Endothelial cell of umbilical vein (primary cell): ENCODE results near the gene FZR1. TPM values are rescaled to one million over a fixed set of nuclear protein-coding genes. Genes with fewer than 3 reads are reported as not detected.

Source experiments
- BruUV-seq: library from RNA; stranded (reverse); fragments of 400-500 nt; replicated peaks from 2 replicates; lab custom pipeline; 2021; lab: Mats Ljungman, UMichigan
- CTCF ChIA-PET: fragments of 300-600, 350-600 bp; sonication (Branson Sonifier 250); formaldehyde crosslinking; loops from one replicate; lab custom pipeline; 2021; ENCODE audit warnings: antibody characterized with exemption, inconsistent platforms; lab: Charles Lee
- POLR2A ChIA-PET: fragments of 300-600, 350-600 bp; sonication (Branson Sonifier 250); formaldehyde crosslinking; loops from one replicate; lab custom pipeline; 2021; ENCODE audit warnings: antibody characterized with exemption, inconsistent platforms; lab: Charles Lee
- DNase-seq: peaks from one replicate; pipeline ENCODE4 v3.0.0-alpha.2; 2011; ENCODE audit warnings: low read depth, low spot score
- FAIRE-seq: peaks from 2 replicates; lab custom pipeline; 2011; peaks lifted over from hg19 to GRCh38; lab: Jason Lieb, UNC
- H2AFZ ChIP-seq: 2 replicates; pipeline ENCODE4 v1.6.0; 2012; ENCODE audit warnings: low read depth, low read length, control low read depth, inconsistent platforms
- H3K27ac ChIP-seq: 2 replicates; pipeline ENCODE4 v1.5.1; 2011; ENCODE audit warnings: low read depth, mild to moderate bottlenecking, control low read depth, low read length, moderate library complexity; ENCODE audit not compliant: insufficient read depth
- H3K27me3 ChIP-seq, 2 experiments: 2 replicates each; pipeline versions ENCODE4 v1.6.0 to v1.6.1; 2011; ENCODE audit warnings: low read length in 2 of 2, mixed read lengths in 1 of 2; ENCODE audit not compliant: control insufficient read depth in 2 of 2, insufficient read depth in 2 of 2
- H3K36me3 ChIP-seq, 2 experiments: 2 replicates in 1 of 2; 3 replicates in 1 of 2; pipeline ENCODE4 v1.5.1; 2011; ENCODE audit warnings: low read length in 2 of 2, mild to moderate bottlenecking in 1 of 2, moderate library complexity in 1 of 2; ENCODE audit not compliant: control insufficient read depth in 2 of 2, insufficient read depth in 2 of 2; ENCODE audit errors: extremely low read depth in 1 of 2
- H3K4me1 ChIP-seq: 3 replicates; pipeline ENCODE4 v1.5.1; 2011; ENCODE audit warnings: mild to moderate bottlenecking, low read length; ENCODE audit not compliant: control insufficient read depth, insufficient read depth; ENCODE audit errors: extremely low read depth
- H3K4me2 ChIP-seq: 2 replicates; pipeline ENCODE4 v1.6.1; 2011; ENCODE audit warnings: low read length, control low read depth, mixed read lengths; ENCODE audit not compliant: insufficient read depth
- H3K4me3 ChIP-seq, 3 experiments: fragments of 200-600 bp in 1 of 3; sonication (generic), shearing (Covaris generic) in 1 of 3; replicated peaks in 1 of 3; 2 replicates each; pipeline ENCODE4 v1.5.1; 2011 to 2016; ENCODE audit warnings: control low read depth in 3 of 3, low read length in 3 of 3, mild to moderate bottlenecking in 2 of 3, inconsistent platforms in 1 of 3, low read depth in 1 of 3, moderate library complexity in 1 of 3; ENCODE audit not compliant: insufficient read depth in 1 of 3
- H3K79me2 ChIP-seq: 2 replicates; pipeline ENCODE4 v1.6.0; 2012; ENCODE audit warnings: low read length, inconsistent platforms; ENCODE audit not compliant: control insufficient read depth, insufficient read depth
- H3K9ac ChIP-seq: replicated peaks from 2 replicates; pipeline ENCODE3; 2011; ENCODE audit warnings: low read length, control low read depth; ENCODE audit not compliant: insufficient read depth; ENCODE audit errors: extremely low read depth
- H3K9me1 ChIP-seq: replicated peaks from 3 replicates; pipeline ENCODE4 v1.6.0; 2011; ENCODE audit warnings: mild to moderate bottlenecking, low read length; ENCODE audit not compliant: control insufficient read depth, insufficient read depth; ENCODE audit errors: extremely low read depth
- H3K9me3 ChIP-seq: replicated peaks from 2 replicates; pipeline ENCODE4 v1.5.1; 2012; ENCODE audit warnings: low read length, inconsistent platforms; ENCODE audit not compliant: control insufficient read depth, insufficient read depth
- H4K20me1 ChIP-seq: replicated peaks from 2 replicates; pipeline ENCODE3; 2011; ENCODE audit warnings: mild to moderate bottlenecking, low read length; ENCODE audit not compliant: control insufficient read depth, insufficient read depth; ENCODE audit errors: extremely low read depth
- CTCF ChIP-seq, 2 donors: IDR thresholded peaks; 1 replicate in 1 of 2; 2 replicates in 1 of 2; pipeline ENCODE4 v1.5.1; 2011; ENCODE audit warnings: low read length in 2 of 2, mild to moderate bottlenecking in 2 of 2, moderate library complexity in 2 of 2, control low read depth in 1 of 2, inconsistent platforms in 1 of 2, low read depth in 1 of 2; ENCODE audit not compliant: insufficient read depth in 1 of 2; ENCODE audit errors: extremely low read depth in 1 of 2
- EZH2 ChIP-seq: IDR thresholded peaks from 2 replicates; pipeline ENCODE4 v1.6.1; 2012; ENCODE audit warnings: borderline replicate concordance, low read depth, mild to moderate bottlenecking, moderate library complexity, low read length, inconsistent platforms; ENCODE audit not compliant: severe bottlenecking
- FOS ChIP-seq: IDR thresholded peaks from 2 replicates; pipeline ENCODE4 v1.6.1; 2011; ENCODE audit warnings: mild to moderate bottlenecking, low read length, moderate library complexity, borderline replicate concordance; ENCODE audit not compliant: insufficient read depth
- GATA2 ChIP-seq: IDR thresholded peaks from 2 replicates; pipeline ENCODE4 v1.7.0; 2011; ENCODE audit warnings: low read depth, mild to moderate bottlenecking, moderate library complexity, mixed read lengths, low read length; ENCODE audit not compliant: insufficient read length, insufficient read depth
- JUN ChIP-seq: IDR thresholded peaks from 2 replicates; pipeline ENCODE4 v1.6.1; 2011; ENCODE audit warnings: borderline replicate concordance, low read depth; ENCODE audit not compliant: insufficient read length, insufficient read depth
- MAX ChIP-seq: IDR thresholded peaks from 2 replicates; pipeline ENCODE4 v1.6.1; 2011; ENCODE audit not compliant: insufficient read depth, insufficient read length
- MYC ChIP-seq: IDR thresholded peaks from one replicate; pipeline ENCODE4 v1.6.1; 2011; ENCODE audit warnings: mild to moderate bottlenecking, low read depth, low read length
- POLR2A ChIP-seq: IDR thresholded peaks from 2 replicates; pipeline ENCODE4 v1.6.1; 2012; ENCODE audit warnings: low read depth, mild to moderate bottlenecking, control low read depth, low read length
- POLR2AphosphoS5 ChIP-seq: IDR thresholded peaks from 2 replicates; pipeline ENCODE4 v1.6.1; 2012; ENCODE audit warnings: low read depth, mild to moderate bottlenecking, control low read depth, low read length, moderate library complexity; ENCODE audit not compliant: insufficient read depth
- dilution Hi-C: fragments of 300-500 bp; cut with MboI; formaldehyde crosslinking; loops from one replicate; pipeline ENCODE4 v1.15.0; 2019; ENCODE audit warnings: low sequenced_read_pairs; ENCODE audit not compliant: extremely low pct_ligation_motif_present
- intact Hi-C: fragments of 100-400 bp; cut with micrococcal nuclease; formaldehyde crosslinking; loops from one replicate; pipeline ENCODE4 v1.10.0; 2022
- polyA plus RNA-seq, 4 experiments: library from polyadenylated mRNA; depleted of rRNA in 3 of 4; stranded (reverse) in 3 of 4; unstranded in 1 of 4; fragments of >200 nt; gene quantifications; 2 replicates each; pipeline versions ENCODE4 v1.2.1 to v1.2.3, GENCODE V29; 2011 to 2012; ENCODE audit warnings: missing spikeins in 1 of 4
- total RNA-seq: library from RNA; stranded (reverse); gene quantifications from 2 replicates; pipeline ENCODE4 v1.2.3, GENCODE V29; 2021

The FZR1 gene
- total and polyA plus RNA-seq, 2 donors (not counting 3 experiments of a cell fraction or from before 2014, with no cell fraction given) = 35.9 to 60.4 TPM

GRCh38 chr19:3532154-3532786 lies 26.2 kb downstream of the FZR1 start:
- H3K36me3 ChIP-seq = peaks cover 9 to 50% of the 10 kb centered on the region in 2 experiments
- H3K4me2 ChIP-seq = no peak overlapping the region
- dilution Hi-C loops (no loop called here), intact Hi-C loops (no loop called here)
- no peak overlapping the region for H3K27ac ChIP-seq
- BruUV-seq = no TSS peak
- no peaks in the 10 kb centered on the region for H4K20me1 ChIP-seq
- DNase-seq (no peak), FAIRE-seq (no peak)
- no peaks in the 10 kb centered on the region for H3K4me1 ChIP-seq
- no peak overlapping the region for H3K9ac ChIP-seq
- H3K4me3 ChIP-seq = no peak overlapping the region
- no peaks in the 10 kb centered on the region for H3K9me1 ChIP-seq
- POLR2A ChIA-PET = no interaction called here
- no peaks in the 10 kb centered on the region for H3K27me3 ChIP-seq
- TF ChIP-seq JUN (no peak), POLR2AphosphoS5 (no peak), EZH2 (no peak), POLR2A (no peak), MAX (no peak), MYC (no peak), FOS (no peak), GATA2 (no peak), CTCF (IDR thresholded peaks at IDR 0.05; ENCODE audit: extremely low read depth in 1 of 2, insufficient read depth in 1 of 2, low read depth in 1 of 2, low read length in 2 of 2) (no peak)
- H2AFZ ChIP-seq = no peak overlapping the region
- no peaks in the 10 kb centered on the region for H3K9me3 ChIP-seq
- CTCF ChIA-PET = interaction anchor here (1.2 kb wide), 1 partner anchor 13 kb away, joined by 4 read pairs; no protein-coding TSS in a partner anchor
- H3K79me2 ChIP-seq = no peaks in the 10 kb centered on the region
